ENCODE data around the gene EPG5. TPM values are rescaled to one million over a fixed set of nuclear protein-coding genes. Genes with fewer than 3 reads are reported as not detected.
"Not testable (repeated sequence)": the region's sequence is repeated elsewhere in the genome, so short reads cannot be mapped to it uniquely, and the experiment has no call there.

Gene EPG5
- total RNA-seq, 1 donor: 161 TPM

DNA sequence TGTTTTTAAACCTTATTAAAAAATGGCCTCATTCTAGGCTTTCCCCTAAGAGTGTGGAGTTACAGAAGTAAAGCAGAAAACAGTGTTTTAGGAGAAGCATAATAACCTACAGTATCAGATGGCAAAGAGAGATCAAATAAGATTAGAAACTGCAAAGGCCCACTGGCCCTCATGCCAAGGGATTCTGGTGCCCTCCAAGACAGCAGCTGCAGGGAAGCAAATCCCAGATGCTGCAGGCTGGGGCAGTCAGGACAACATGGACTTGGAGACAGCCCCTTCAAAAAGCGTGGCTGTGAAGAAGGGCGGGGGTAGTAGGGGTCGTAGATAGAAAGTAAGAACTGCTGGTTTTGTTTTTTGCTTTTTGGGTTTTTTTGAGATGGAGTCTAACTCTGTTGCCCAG is 28.3 kb upstream of the EPG5 start:
- no peak for DNase-seq (ENCODE audit: low read depth)
- TF ChIP-seq, protein P1, sequence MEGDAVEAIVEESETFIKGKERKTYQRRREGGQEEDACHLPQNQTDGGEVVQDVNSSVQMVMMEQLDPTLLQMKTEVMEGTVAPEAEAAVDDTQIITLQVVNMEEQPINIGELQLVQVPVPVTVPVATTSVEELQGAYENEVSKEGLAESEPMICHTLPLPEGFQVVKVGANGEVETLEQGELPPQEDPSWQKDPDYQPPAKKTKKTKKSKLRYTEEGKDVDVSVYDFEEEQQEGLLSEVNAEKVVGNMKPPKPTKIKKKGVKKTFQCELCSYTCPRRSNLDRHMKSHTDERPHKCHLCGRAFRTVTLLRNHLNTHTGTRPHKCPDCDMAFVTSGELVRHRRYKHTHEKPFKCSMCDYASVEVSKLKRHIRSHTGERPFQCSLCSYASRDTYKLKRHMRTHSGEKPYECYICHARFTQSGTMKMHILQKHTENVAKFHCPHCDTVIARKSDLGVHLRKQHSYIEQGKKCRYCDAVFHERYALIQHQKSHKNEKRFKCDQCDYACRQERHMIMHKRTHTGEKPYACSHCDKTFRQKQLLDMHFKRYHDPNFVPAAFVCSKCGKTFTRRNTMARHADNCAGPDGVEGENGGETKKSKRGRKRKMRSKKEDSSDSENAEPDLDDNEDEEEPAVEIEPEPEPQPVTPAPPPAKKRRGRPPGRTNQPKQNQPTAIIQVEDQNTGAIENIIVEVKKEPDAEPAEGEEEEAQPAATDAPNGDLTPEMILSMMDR (IDR thresholded peaks at IDR 0.05; ENCODE audit: insufficient read depth, low read depth, low read length): no peak
- no peak overlapping the region for H3K4me3 ChIP-seq (ENCODE audit: low read depth, low read length)

DNA sequence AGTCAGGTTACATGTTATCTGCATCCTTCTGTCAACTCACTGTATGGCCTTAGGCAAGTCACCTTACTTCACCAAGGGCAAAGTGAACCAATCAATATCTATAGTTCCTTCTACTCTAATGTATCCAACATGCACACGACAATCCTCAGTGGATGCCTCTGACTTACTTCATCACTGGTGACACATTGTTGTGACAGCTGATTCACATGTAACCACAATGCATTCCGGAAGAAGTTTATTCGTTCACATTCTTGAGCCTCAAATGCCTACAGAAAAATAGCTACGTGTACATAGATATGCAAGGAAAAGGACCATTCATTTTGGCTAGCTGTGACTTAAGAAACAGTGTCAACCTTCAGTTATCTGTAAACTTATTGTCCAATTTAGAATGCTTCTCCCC is 26.3 kb upstream of the EPG5 start:
- DNase-seq (ENCODE audit: low read depth): peak; percentile 50
- TF ChIP-seq, protein P1 (IDR thresholded peaks at IDR 0.05; ENCODE audit: insufficient read depth, low read depth, low read length): no peak

DNA sequence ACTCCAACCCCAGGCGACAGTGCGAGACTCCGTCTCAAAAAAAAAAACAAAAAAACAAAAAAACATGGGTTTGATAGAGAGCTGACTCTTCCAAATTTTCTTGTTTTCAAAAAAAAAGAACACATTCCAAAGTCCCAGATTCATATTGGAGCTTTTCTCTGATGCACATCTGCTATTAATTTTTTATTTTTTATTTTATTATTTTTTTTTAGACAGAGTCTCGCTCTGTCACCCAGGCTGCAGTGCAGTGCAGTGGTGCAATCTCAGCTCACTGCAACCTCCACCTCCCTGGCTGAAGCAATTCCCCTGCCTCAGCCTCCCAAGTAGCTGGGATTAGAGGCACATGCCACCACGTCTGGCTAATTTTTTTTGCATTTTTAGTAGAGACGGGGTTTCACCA is 25.4 kb upstream of the EPG5 start:
- not testable (repeated sequence) for DNase-seq (ENCODE audit: low read depth); H3K4me3 ChIP-seq (ENCODE audit: low read depth, low read length)

More for the DNA sequence above, 26.3 kb upstream of the EPG5 start:
- no peak overlapping the region for H3K4me3 ChIP-seq (ENCODE audit: low read depth, low read length)

DNA sequence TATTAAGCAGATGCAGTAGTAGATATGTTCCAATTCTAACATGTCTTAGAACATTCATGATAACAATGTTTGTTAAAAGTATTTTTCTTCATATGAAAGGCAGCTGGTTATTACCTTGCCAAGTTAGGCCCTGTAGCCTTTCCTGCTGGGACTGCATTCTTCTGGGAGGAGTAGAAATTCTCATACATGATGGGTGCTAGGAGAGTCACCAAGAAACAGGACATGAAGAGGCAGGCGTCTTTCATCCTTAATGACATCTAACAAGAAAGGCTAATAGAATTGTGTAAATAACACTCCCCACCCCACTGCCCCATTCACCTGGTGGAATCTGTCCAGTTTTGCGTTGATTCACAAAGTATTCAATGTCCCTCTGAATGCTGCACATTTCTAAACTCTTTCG is 24.7 kb upstream of the EPG5 start:
- no peak overlapping the region for H3K4me3 ChIP-seq (ENCODE audit: low read depth, low read length)
- TF ChIP-seq, protein P1 (IDR thresholded peaks at IDR 0.05; ENCODE audit: insufficient read depth, low read depth, low read length): no peak
- no peak for DNase-seq (ENCODE audit: low read depth)

DNA sequence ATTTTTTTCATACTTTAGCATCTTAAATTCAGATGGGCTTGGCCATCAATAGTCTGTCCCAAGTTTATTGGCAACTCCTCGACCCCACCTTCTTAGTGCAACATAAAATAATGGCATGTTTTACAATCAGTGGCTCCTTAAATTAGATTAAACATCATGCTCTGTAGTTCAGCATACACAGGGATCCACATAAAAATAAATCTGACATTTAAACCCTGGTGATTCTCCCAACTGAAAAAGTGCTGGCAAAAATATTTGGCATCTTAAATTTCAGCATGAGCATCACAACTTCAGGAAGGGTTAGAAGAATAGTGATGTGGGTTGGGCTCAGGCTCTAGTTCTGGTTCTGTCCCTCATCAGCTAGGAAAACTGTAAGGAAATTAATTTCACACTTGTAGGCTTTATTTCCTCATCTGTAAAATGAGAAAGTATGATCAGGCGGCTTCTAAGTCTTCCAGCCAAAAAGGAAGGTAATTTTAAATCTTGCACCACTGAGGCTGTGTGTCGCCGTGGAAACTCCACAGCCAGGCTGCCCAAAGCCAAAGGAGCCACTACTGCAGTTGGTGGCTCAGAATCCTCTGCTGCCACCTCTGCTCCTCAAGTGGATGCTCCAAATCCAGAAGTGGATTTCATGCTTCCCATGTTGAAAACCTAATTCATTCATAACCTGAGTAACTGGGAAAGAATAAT is 17.6 kb upstream of the EPG5 start:
- H3K4me3 ChIP-seq (ENCODE audit: low read depth, low read length): no peak overlapping the region
- DNase-seq (ENCODE audit: low read depth): no peak
- TF ChIP-seq, protein P1 (IDR thresholded peaks at IDR 0.05; ENCODE audit: insufficient read depth, low read depth, low read length): no peak

DNA sequence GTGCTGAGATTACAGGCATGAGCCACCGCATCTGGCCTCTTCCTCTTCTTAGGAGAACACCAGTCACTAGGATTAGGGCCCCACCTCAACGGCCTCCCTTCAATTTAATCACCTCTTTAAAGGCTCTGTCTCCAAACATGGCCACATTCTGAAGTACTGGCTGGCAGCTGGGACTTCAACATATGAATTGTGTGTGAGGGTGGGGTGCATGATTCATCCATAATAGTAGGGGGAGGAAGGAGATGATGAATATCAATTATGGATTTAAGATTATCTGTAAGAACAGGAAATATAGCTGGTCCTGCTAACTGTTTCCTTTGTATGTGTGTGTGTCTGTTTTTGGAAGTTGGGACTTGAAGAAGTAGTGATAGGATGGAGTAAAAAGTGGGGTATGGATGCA is 14.7 kb upstream of the EPG5 start:
- TF ChIP-seq, protein P1 (IDR thresholded peaks at IDR 0.05; ENCODE audit: insufficient read depth, low read depth, low read length): no peak
- H3K4me3 ChIP-seq (ENCODE audit: low read depth, low read length): no peak overlapping the region
- no peak for DNase-seq (ENCODE audit: low read depth)

DNA sequence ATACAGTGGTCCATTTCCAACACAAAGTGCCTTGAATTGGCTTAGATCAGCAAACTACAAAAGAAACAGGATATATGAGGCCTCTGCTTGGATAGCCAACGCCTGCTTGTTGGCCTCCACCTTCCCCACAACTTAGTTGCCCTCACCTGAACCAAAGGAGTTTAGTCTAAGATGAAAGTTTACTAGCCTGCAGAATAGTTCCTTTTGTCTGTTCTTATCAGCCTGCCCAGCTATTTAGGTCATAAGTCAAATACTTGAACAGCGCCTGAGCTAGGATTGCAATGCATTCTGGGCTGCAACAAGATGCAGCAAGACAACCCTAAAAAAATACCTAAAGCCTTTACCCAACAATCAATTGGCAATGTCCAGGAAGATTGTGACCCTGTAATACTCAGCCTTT is 13.1 kb upstream of the EPG5 start:
- DNase-seq (ENCODE audit: low read depth): no peak
- H3K4me3 ChIP-seq (ENCODE audit: low read depth, low read length): no peak overlapping the region
- TF ChIP-seq, protein P1 (IDR thresholded peaks at IDR 0.05; ENCODE audit: insufficient read depth, low read depth, low read length): no peak

Data from fibroblast of villous mesenchyme (primary cell).